Measurements from ENCODE around the gene TMEM42.
"Not testable (repeated sequence)": the region's sequence is repeated elsewhere in the genome, so short reads cannot be mapped to it uniquely, and the experiment has no call there.

The TMEM42 gene

GRCh38 chr3:44832965-44833364 is 28.7 kb upstream of the TMEM42 start:
- TF ChIP-seq CTCF (IDR thresholded peaks at IDR 0.05; ENCODE audit: borderline replicate concordance, insufficient read depth, low read depth, low read length): no peak
- no peak overlapping the region for H3K4me3 ChIP-seq (ENCODE audit: low read depth, low read length)

DNA sequence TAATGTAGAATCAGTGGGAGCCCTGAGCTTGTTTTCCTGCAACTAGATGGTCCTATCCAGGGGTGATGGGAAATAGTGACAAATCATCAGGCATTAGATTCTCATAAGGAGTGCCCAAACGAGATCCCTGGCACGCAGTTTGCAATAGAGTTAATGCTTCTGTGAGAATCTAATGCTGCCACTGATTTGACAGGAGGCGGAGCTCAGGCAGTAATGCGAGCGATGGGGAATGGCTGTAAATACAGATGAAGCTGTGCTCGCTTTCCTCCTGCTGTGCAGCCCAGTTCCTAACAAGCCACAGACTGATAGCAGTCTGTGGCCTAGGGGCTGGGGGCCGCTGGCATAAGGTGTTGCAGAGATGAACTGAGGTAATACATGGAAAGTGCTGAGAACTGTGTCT is 28.3 kb upstream of the TMEM42 start:
- TF ChIP-seq CTCF (IDR thresholded peaks at IDR 0.05; ENCODE audit: borderline replicate concordance, insufficient read depth, low read depth, low read length): no peak
- no peak overlapping the region for H3K4me3 ChIP-seq (ENCODE audit: low read depth, low read length)

DNA sequence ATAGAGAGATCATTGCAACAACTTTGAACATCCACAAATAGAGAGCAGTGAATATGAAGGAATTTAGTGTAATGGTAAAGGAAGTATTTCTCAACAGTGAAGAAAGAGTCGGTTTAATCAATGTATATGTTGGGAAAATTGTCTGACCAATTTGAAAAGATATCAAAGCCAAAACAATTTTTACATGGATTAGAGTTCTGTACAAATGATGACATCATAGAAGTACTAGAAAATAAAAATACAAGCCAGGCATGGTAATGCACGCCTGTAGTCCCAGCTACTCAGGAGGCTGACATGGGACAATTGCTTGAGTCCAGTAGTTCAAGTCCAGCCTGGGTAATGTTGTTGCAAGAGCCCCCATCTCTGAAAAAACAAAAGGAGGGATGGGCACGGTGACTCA is 26.0 kb upstream of the TMEM42 start:
- TF ChIP-seq CTCF (IDR thresholded peaks at IDR 0.05; ENCODE audit: borderline replicate concordance, insufficient read depth, low read depth, low read length): no peak
- H3K4me3 ChIP-seq (ENCODE audit: low read depth, low read length): no peak overlapping the region

- TF ChIP-seq CTCF (IDR thresholded peaks at IDR 0.05; ENCODE audit: borderline replicate concordance, insufficient read depth, low read depth, low read length): no peak
- H3K4me3 ChIP-seq (ENCODE audit: low read depth, low read length): no peak overlapping the region
These were observed 19.3 kb upstream of the TMEM42 start for GRCh38 chr3:44842376-44842775.

DNA sequence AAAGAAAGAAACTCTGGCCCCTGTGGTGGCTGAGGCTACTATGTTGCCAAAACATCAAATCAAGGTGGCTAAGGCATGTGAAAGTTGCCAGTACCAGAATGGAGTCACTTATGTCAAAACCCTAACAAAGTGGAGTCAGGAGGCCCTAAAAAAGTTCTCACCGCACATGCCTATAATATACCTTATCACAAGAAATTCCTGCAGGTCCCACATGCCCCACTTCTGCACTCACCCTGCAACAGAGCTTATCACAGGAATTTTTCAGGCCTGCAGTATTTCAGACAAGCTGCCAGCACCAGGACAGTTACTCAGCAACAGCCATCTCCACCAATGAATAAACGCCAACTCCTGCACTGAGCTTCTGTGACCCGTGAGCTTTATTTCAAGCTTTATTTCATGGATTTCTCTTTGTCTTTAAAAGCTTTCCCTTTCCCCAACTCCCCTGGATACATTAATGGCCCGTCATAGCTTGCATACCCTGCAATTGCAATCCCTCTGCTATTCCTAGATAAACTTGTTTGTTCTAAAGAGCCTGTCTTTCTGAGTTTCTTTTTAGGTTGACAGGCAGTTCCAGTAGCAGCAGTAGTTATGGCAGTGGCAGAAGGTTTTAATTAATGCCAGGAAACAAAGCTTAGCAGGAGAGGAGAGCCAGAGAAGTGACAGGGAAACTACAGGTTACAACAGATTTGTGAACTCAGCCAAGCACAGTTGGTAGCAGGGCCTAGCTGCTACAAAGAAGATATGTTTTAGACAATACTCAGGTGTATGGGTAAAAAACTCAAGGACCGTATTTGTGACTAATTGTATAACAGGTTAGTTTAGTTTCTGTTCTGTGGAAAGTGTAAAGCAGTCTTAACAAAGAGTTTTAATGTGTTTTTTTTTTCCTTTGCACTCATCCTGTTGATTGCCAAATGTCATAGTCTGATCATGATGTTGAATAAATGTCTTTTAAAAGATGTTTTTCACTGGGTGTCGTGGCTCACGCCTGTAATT is 15.9 kb upstream of the TMEM42 start:
- TF ChIP-seq CTCF (IDR thresholded peaks at IDR 0.05; ENCODE audit: borderline replicate concordance, insufficient read depth, low read depth, low read length): no peak
- no peak overlapping the region for H3K4me3 ChIP-seq (ENCODE audit: low read depth, low read length)

GRCh38 chr3:44848634-44849033 is 13.1 kb upstream of the TMEM42 start:
- TF ChIP-seq CTCF (IDR thresholded peaks at IDR 0.05; ENCODE audit: borderline replicate concordance, insufficient read depth, low read depth, low read length): no peak

GRCh38 chr3:44856663-44857062 is 5.0 kb upstream of the TMEM42 start:
- not testable (repeated sequence) for H3K4me3 ChIP-seq (ENCODE audit: low read depth, low read length)

More at GRCh38 chr3:44848634-44849033, 13.1 kb upstream of the TMEM42 start:
- no peak overlapping the region for H3K4me3 ChIP-seq (ENCODE audit: low read depth, low read length)
